ENCODE data around the gene TPR. TPM values are rescaled to one million over a fixed set of nuclear protein-coding genes. Genes with fewer than 3 reads are reported as not detected.

The TPR gene
- total RNA-seq, 1 donor from 2014 or later = 112 TPM

DNA sequence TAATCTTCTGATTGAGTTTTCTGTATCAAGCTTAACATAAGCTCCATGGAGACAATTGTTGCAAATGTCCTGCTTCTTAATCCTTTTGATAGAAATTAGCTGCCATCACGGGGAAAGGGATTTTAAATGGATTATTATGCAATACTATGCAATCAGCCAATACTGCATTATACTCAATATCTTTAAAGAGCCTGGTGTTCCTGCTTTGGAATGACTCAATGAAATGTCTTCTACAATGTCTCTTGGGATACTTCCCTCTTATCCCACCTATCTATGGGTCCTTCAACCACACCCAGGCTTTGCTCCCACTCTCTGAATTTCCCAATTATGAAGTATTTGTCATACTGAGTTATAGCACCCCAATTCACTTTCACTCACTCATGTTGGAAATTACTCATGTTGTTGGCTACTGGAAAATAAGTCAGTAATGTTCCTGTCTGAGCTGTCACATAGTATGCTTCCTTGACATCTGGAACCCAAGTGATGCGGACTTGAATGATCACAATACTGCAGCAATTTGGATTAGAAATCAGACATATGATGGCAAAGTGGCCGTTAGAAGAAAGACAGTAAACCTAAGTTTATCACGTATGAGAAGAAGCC, 85.0 kb downstream of the TPR start:
- Mint-ChIP-seq H3K27ac (ENCODE audit: unreplicated experiment) (no peak overlapping the region), H3K4me1 (ENCODE audit: low read depth, unreplicated experiment) (no peaks in the 10 kb centered on the region), H3K9me3 (ENCODE audit: unreplicated experiment) (no peaks in the 10 kb centered on the region), H3K36me3 (ENCODE audit: unreplicated experiment) (no peaks in the 10 kb centered on the region), H3K27me3 (ENCODE audit: unreplicated experiment) (no peaks in the 10 kb centered on the region), H3K4me3 (ENCODE audit: unreplicated experiment) (no peak overlapping the region)
- no peak for TF ChIP-seq CTCF (IDR thresholded peaks at IDR 0.05; ENCODE audit: partially characterized antibody, unreplicated experiment)
- DNase-seq = no peak

DNA sequence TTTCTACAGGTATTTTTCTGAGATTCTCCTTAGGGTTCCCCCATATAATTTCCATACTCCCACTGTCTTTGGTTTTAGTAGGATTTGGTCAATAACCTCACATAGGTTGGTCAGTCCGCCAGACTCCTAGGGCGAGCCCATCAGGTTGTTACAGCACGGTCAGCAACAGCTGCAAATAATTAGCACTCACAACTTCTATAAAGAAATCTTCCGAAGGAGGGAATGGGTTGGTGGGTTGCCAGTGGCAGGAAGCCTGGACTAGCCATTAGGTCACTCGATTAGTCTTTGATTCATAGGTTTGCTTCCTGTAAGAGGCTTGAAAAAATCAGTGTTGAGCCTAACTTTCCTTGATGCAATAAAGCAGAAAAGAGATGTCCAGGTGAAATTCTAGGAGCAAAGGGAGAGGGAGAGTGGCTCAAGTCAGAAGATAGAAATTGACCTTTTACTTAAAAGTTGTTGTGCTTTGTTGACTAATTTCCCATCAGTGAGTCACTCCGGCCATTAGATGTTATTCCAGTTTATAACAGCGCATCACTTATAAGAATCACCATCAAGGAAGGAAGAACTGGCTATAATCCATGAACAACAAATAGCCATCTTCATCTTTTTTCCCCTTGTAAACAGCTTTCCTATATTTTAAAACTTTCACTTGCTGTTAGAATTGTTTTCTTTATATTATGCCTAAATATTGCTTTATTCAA, 88.3 kb downstream of the TPR start:
- Mint-ChIP-seq H3K4me3 (ENCODE audit: unreplicated experiment) (no peak overlapping the region), H3K27ac (ENCODE audit: unreplicated experiment) (no peak overlapping the region), H3K4me1 (ENCODE audit: low read depth, unreplicated experiment) (peaks cover 13% of the 10 kb centered on the region), H3K36me3 (ENCODE audit: unreplicated experiment) (no peaks in the 10 kb centered on the region), H3K27me3 (ENCODE audit: unreplicated experiment) (no peaks in the 10 kb centered on the region), H3K9me3 (ENCODE audit: unreplicated experiment) (no peaks in the 10 kb centered on the region)
- DNase-seq = no peak
- TF ChIP-seq CTCF (IDR thresholded peaks at IDR 0.05; ENCODE audit: partially characterized antibody, unreplicated experiment) = no peak

GRCh38 chr1:186283374-186283773, 91.7 kb downstream of the TPR start:
- Mint-ChIP-seq H3K27me3 (ENCODE audit: unreplicated experiment) (no peaks in the 10 kb centered on the region), H3K36me3 (ENCODE audit: unreplicated experiment) (no peaks in the 10 kb centered on the region), H3K27ac (ENCODE audit: unreplicated experiment) (no peak overlapping the region), H3K4me3 (ENCODE audit: unreplicated experiment) (no peak overlapping the region), H3K4me1 (ENCODE audit: low read depth, unreplicated experiment) (peaks cover 34% of the 10 kb centered on the region), H3K9me3 (ENCODE audit: unreplicated experiment) (peaks cover 5% of the 10 kb centered on the region)
- no peak for TF ChIP-seq CTCF (IDR thresholded peaks at IDR 0.05; ENCODE audit: partially characterized antibody, unreplicated experiment)
- no peak for DNase-seq

DNA sequence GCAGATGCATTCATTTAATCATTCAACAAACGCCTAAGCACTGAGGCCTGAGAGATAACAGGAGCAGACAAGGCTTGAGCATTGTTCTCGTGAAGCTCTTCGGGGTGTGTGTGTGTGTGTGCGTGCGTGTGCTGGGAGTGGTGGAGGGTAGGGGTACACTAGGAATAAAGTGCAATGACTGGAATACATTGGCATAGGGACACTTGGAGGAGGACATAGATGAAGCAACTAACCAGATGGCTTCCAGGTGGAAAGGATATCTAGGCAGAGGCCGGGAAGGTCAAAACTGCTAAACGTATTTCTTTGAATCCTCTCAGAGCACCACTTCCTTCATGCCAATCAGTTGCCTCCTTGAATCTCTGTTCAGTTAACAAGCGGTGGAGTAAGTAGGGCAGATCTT, 92.6 kb downstream of the TPR start:
- H3K4me1 Mint-ChIP-seq (ENCODE audit: low read depth, unreplicated experiment) = peaks cover 34% of the 10 kb centered on the region
- no peak for DNase-seq
- no peaks in the 10 kb centered on the region for H3K36me3 Mint-ChIP-seq (ENCODE audit: unreplicated experiment)
- no peak for TF ChIP-seq CTCF (IDR thresholded peaks at IDR 0.05; ENCODE audit: partially characterized antibody, unreplicated experiment)
- peak overlapping the region; percentile 41 for H3K27ac Mint-ChIP-seq (ENCODE audit: unreplicated experiment)
- peaks cover 5% of the 10 kb centered on the region for H3K9me3 Mint-ChIP-seq (ENCODE audit: unreplicated experiment)
- H3K27me3 Mint-ChIP-seq (ENCODE audit: unreplicated experiment) = no peaks in the 10 kb centered on the region
- no peak overlapping the region for H3K4me3 Mint-ChIP-seq (ENCODE audit: unreplicated experiment)

DNA sequence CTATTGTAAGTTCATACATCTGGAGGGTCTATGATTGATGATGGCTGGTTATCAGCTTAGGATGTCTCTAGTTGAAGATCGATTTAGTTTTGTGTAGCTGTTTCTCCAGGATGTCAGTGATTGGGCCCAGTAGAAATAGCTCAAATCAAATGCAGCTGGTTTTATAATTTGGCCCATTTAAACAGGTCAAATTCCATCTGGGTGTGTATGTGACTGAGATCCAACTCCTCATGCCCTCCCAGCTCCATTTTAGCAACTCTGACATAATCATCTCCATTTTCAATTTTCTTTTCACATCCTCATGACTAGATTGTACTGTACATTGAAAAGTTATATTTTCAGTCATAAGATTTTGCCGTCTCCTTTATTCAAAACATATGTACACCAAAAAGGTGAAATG, 99.2 kb downstream of the TPR start:
- H3K27ac Mint-ChIP-seq (ENCODE audit: unreplicated experiment) = no peak overlapping the region
- no peak for DNase-seq
- no peaks in the 10 kb centered on the region for H3K27me3 Mint-ChIP-seq (ENCODE audit: unreplicated experiment)
- H3K9me3 Mint-ChIP-seq (ENCODE audit: unreplicated experiment) = peaks cover 5% of the 10 kb centered on the region
- no peak overlapping the region for H3K4me3 Mint-ChIP-seq (ENCODE audit: unreplicated experiment)
- no peaks in the 10 kb centered on the region for H3K36me3 Mint-ChIP-seq (ENCODE audit: unreplicated experiment)
- H3K4me1 Mint-ChIP-seq (ENCODE audit: low read depth, unreplicated experiment) = peaks cover 18% of the 10 kb centered on the region
- no peak for TF ChIP-seq CTCF (IDR thresholded peaks at IDR 0.05; ENCODE audit: partially characterized antibody, unreplicated experiment)

All from glutamatergic neuron (in vitro differentiated cells).